HG03025 (cell line): ENCODE results near the gene FAM81B.

Source experiments
- ATAC-seq: cut with Tn5 transposase; IDR thresholded peaks from one replicate; pipeline ENCODE4 v1.9.1; 2021; ENCODE audit warnings: mild to moderate bottlenecking, moderate library complexity; ENCODE audit not compliant: unreplicated experiment, low FRiP score

FAM81B gene

GRCh38 chr5:95398989-95399388, 7.8 kb downstream of the FAM81B start:
- no peak for ATAC-seq

- no peak for ATAC-seq
Measured at GRCh38 chr5:95401626-95402025, 10.5 kb downstream of the FAM81B start.

- no peak for ATAC-seq
Measured at GRCh38 chr5:95403996-95404395, 12.8 kb downstream of the FAM81B start.

- no peak for ATAC-seq
Measured at GRCh38 chr5:95406426-95407090, 15.4 kb downstream of the FAM81B start.

- no peak for ATAC-seq
Measured at GRCh38 chr5:95410279-95410678, 19.1 kb downstream of the FAM81B start.

GRCh38 chr5:95411474-95411873, 20.3 kb downstream of the FAM81B start:
- no peak for ATAC-seq

- ATAC-seq = no peak
Measured at GRCh38 chr5:95414451-95414850, 23.3 kb downstream of the FAM81B start.

- no peak for ATAC-seq
Measured at GRCh38 chr5:95417971-95418370, 26.8 kb downstream of the FAM81B start.

GRCh38 chr5:95422838-95423237, 31.7 kb downstream of the FAM81B start:
- no peak for ATAC-seq

- no peak for ATAC-seq
Measured at GRCh38 chr5:95424016-95424415, 32.9 kb downstream of the FAM81B start.

GRCh38 chr5:95424526-95424925, 33.4 kb downstream of the FAM81B start:
- ATAC-seq = peak; percentile 64

- no peak for ATAC-seq
Measured at GRCh38 chr5:95426227-95426626, 35.1 kb downstream of the FAM81B start.

- ATAC-seq = no peak
Measured at GRCh38 chr5:95432779-95433178, 41.6 kb downstream of the FAM81B start.

- ATAC-seq = no peak
Measured at GRCh38 chr5:95439801-95440493, 48.8 kb downstream of the FAM81B start.

- ATAC-seq = no peak
Measured at GRCh38 chr5:95440825-95441224, 49.7 kb downstream of the FAM81B start.

GRCh38 chr5:95441636-95442035, 50.5 kb downstream of the FAM81B start:
- no peak for ATAC-seq

- no peak for ATAC-seq
Measured at GRCh38 chr5:95445442-95445841, 54.3 kb downstream of the FAM81B start.

GRCh38 chr5:95445995-95446394, 54.8 kb downstream of the FAM81B start:
- no peak for ATAC-seq

GRCh38 chr5:95446560-95447221, 55.5 kb downstream of the FAM81B start:
- ATAC-seq = no peak

- no peak for ATAC-seq
Measured at GRCh38 chr5:95447961-95448360, 56.8 kb downstream of the FAM81B start.

GRCh38 chr5:95448789-95449188, 57.6 kb downstream of the FAM81B start:
- no peak for ATAC-seq

GRCh38 chr5:95449460-95449859, 58.3 kb downstream of the FAM81B start:
- ATAC-seq = no peak
